GM13976 (cell line): ENCODE results near the gene BDNF.

Experiments used
- DNase-seq: peaks from one replicate; pipeline ENCODE4 v3.0.0; 2012; ENCODE audit warnings: low spot score
- in situ Hi-C: fragments of 300-500 bp; cut with MboI; formaldehyde crosslinking; loops from one replicate; pipeline ENCODE4 v1.12.0; 2022; ENCODE audit warnings: low sequenced_read_pairs, mixed read lengths, inconsistent platforms; ENCODE audit not compliant: unreplicated experiment
- TF ChIP-seq, protein P1 (sequence below): IDR thresholded peaks from 2 replicates; pipeline ENCODE4 v1.5.1; 2012; ENCODE audit warnings: borderline replicate concordance, mild to moderate bottlenecking; ENCODE audit not compliant: insufficient read depth; ENCODE audit errors: extremely low read depth, missing control alignments, control extremely low read depth

The BDNF gene

DNA sequence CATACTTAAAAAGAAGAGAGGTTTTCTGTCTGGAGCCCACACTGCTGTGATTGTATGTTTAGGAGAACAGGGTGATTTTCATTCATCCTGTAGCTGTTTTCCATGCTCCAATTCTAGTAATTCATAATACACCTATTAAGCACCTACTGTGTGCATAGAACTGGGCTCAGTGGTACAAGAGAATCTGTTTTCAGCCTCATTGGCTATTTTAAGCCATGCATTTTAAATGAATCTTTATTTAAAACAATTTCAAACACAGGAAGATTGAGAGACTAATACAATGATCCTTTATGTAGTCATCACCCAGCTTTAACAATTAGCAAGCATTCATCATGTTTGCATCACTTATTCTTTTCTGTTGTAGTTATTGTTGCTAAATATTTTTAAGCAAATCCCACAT, 86.2 kb downstream of the BDNF start:
- no peak for DNase-seq
- in situ Hi-C loops, result no loop called here
- TF ChIP-seq, protein P1, sequence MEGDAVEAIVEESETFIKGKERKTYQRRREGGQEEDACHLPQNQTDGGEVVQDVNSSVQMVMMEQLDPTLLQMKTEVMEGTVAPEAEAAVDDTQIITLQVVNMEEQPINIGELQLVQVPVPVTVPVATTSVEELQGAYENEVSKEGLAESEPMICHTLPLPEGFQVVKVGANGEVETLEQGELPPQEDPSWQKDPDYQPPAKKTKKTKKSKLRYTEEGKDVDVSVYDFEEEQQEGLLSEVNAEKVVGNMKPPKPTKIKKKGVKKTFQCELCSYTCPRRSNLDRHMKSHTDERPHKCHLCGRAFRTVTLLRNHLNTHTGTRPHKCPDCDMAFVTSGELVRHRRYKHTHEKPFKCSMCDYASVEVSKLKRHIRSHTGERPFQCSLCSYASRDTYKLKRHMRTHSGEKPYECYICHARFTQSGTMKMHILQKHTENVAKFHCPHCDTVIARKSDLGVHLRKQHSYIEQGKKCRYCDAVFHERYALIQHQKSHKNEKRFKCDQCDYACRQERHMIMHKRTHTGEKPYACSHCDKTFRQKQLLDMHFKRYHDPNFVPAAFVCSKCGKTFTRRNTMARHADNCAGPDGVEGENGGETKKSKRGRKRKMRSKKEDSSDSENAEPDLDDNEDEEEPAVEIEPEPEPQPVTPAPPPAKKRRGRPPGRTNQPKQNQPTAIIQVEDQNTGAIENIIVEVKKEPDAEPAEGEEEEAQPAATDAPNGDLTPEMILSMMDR, result no peak

DNA sequence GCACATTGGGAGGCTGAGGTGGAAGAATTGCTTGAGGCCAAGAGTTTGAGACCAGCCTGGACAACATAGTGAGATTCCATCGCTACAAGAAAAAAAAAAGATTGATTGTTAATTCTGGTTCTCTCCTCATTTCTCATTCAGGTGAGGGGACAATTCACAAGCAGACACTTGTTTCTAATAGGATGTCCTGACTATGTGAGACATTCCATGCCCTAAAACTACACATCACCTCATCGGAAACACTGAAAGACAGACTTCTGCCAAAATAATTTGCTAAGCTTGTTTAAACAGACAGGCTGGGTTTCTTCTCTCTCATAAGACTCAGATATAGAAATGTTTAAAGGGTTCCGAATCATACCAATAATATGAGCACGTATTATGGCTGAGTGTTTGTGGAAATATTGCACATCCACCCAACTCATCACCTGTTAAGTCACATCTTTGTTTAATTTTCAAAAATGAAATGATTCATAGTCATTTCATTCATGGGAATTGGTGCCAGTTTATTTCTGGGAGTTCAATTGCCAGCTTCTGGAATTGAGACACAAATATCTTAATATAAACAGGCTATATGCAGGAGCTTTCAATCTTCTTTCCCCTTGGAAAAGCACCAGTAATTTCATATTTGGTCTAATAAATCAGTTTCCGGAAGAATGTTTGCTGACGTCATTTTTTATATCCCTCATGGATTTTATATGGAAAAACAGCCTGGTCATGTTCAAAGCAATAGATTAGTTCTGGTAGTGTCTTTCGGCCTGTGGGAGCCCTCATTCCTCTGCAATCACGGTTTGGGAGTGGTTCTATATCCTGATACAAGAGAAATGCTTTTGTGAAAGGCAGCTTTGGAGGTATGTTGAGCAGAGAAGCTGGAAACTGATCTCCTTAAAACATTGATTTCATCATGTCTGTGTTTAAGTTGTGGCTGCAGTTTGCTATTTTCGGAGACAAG, 87.0 kb downstream of the BDNF start:
- DNase-seq, result no peak
- TF ChIP-seq, protein P1, result no peak
- in situ Hi-C loops, result no loop called here

DNA sequence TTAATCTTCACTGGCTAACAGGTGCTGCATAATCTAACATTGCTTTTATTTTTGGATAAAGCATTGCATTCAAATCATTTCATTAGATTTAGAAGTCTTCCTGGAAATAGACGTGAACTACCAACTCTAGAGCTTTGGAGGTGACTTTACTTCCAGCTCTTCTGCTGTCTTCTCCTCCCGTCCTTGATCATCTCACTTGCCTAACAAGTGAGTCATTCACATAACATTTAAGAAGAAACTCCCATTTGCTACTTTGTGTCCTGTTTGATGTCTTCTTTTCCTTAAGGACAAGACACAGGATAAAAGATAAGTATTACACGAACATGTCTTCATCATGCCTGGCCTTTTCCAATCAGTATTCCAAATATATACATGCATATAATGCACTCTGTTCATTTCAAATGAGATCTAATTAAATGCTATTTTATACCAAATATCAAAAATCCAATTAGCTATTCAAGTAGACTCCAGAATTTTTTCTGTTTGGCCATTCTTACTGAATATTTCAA, 88.3 kb downstream of the BDNF start:
- in situ Hi-C loops, result no loop called here
- TF ChIP-seq, protein P1, result no peak
- DNase-seq, result no peak

DNA sequence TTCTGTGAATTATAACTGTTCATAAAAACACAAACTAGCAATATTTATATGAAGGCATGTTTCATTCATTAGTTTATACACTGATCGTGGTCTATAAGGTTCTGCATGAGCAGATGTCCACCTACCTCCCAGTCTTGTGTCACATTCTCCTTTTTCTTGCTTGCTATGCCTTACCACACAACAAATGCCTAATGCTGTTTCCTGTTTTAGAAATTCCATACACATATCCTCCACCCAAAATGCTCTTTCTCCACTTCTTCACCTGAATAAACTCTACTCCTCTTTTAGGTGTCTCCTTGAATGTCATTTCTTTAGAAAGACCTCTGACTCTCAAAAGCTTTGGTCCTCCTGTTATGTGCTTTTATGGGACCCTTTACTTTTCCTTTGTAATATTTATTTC, 88.9 kb downstream of the BDNF start:
- in situ Hi-C loops, result no loop called here
- no peak for DNase-seq
- TF ChIP-seq, protein P1, result no peak

DNA sequence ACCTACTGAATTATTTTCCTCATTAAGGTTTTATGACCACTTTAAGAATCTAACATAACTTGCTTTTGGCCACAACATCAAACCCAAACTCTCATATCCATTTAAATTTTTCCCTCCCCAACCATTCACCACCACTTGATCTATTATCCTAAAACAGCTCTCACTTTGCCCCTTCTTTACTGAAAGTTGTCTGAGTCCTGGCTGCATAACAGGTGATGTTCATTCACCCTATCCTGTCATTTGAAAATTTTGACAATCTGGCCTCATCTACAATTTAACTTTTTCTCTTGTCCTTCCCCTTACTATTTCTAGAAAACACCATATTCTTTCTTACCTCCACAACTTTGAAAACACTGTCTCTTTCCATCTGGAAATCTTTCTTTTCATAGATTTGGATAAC, 89.3 kb downstream of the BDNF start:
- in situ Hi-C loops, result no loop called here
- TF ChIP-seq, protein P1, result no peak
- no peak for DNase-seq

DNA sequence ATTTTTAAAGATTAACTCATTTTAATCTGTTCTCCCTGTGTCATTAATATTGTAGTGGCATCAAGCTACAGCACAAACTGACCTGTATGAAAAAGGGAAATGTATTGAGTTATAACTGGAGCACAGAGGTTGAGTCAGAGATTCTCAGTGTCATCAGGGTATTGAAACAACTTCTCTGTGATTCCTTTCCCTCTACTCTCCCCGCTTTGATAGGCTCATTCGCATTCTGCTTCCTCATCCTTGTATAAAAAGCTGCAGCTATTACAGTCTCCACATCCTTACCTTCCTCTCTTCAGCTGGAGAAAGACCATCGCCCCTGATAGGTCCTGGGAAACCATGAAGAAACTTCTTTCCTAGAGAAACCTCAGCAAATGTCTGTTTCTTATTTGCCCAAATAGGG, 90.0 kb downstream of the BDNF start:
- TF ChIP-seq, protein P1, result no peak
- in situ Hi-C loops, result no loop called here
- DNase-seq, result no peak
